Stimulated activated naive CD4-positive, alpha-beta T cell (primary cell): ENCODE measurements around the gene COTL1.

Experiments
- DNase-seq, 6 experiments: peaks; one replicate each; lab custom pipeline; 2025; lab: John Stamatoyannopoulos, UW

Gene COTL1

DNA sequence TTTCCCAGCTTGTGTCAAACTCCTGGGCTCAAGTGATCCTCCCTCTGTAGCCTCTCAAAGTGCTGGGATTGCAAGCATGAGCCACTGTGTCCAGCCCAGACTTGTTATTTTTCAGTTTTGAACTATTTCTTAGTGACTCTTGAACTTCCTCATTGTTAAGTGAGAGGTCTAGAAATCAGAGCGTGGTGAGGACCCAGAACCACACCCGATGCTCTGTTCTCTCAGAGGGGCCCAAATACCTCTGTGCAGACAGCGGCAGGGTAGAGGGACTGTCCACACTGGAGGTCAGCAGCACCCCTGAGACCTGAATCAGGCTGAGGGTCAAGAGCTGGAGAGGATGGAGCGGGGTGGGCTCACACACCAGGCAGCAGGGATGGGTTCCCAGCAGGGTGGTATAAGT, 65.7 kb downstream of the COTL1 start:
- peak in 1 of 6 experiments; percentile 4 for DNase-seq

DNA sequence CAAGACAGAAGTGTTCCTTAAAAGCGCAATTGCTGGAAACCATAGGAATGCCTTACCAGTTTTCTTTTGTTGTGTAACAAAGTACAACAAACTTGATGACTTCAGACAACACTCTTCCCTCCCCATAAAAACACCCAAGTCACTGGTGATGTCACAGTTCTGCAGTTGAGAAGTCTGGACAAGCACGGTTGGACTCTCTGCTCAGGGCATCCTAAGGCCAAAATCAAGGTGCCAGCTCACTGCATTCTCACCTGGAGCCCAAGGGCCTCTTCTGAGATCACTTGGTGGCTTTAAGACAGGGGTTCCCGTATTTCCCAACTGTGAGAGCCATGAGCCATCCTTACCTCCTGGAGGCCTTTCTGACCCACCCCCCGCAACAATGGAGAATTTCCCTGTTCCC, 67.8 kb downstream of the COTL1 start:
- DNase-seq, result no peak

DNA sequence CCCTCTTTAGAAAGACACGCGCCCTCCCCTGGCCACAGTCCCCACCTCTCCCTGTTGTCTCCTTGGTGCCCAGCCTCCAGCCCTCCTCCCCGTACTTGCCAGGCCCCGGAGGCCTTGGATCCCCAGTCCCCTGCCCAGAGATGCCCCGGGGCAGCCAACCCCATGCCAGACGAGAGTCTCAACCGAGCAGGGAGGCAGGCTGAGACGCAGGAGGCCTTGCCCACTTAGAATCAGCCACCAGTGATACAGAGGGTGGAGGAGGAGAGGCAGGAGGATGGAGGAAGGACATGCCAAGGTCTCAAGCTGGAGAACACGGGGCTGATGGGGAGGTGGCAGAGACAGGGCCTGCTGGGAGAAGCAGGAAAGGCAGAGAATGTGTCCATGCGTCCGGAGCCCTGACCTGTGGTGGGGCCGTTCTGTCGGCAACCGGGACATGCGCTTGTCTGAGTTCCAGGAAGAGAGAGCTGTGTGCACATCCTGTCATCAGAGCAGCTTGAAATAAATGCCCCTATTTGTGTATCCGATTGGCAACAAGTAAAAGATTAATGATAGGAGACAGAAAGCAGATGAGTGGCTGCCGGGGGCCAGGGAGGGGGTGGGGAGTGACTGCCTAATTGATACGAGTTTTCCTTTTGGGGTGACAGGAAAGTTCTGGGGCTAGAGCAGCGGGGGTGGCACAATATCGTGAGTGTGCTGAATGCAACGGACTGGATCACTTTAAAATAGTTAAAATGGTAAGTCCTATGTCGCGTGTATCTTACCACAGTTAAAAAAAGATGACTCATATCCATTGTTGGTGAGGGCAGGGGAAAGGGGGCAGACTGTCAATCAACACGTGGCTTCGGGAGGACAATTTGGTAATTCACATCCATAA, 68.7 kb downstream of the COTL1 start:
- DNase-seq, result peak in 5 of 6 experiments; percentile 10 to 65 (median 35)

DNA sequence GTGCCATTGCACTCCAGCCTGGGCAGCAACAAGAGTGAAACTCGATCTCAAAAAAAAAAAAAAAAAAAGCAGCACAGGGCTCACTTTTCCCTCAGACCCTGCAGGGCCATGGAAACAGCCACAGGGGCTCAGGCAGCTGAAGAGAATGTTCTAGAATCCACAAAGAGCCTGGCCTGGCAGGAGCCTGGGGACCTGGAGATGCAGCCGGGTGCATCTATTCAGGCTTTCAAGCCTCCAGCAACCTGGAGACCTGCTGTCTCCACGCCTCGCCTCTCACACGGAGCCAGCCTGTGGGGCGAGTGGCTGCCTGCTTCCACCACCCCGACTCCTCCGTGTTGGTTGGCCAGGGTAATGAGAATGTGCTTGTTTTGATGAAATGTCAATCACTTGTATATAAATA, 69.4 kb downstream of the COTL1 start:
- no peak for DNase-seq

DNA sequence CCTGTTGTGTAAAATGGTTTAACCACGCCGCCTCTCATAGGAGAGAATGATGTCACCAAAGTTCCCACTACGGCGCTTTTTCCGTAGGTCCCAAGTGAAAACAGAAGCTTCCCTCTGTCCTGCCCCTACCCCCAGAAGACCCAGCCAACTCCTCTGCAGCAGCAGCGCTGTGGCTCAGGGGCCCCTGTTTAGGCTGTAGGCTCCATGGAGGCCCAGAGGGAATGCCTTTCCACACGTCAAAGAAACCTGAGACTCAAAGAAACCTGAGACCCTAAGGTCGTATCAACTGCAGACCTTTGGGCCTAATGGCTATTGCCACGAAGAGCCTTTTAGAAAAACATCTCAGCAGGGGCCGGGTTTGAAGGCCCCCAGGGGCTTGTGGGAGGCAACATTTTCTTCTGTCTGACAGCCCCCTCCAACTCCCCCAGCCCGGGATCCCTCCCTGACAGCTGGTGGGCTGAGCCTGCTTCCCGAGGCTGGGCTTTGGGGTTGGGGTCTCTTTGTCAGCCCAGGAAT, 70.3 kb downstream of the COTL1 start:
- no peak for DNase-seq

DNA sequence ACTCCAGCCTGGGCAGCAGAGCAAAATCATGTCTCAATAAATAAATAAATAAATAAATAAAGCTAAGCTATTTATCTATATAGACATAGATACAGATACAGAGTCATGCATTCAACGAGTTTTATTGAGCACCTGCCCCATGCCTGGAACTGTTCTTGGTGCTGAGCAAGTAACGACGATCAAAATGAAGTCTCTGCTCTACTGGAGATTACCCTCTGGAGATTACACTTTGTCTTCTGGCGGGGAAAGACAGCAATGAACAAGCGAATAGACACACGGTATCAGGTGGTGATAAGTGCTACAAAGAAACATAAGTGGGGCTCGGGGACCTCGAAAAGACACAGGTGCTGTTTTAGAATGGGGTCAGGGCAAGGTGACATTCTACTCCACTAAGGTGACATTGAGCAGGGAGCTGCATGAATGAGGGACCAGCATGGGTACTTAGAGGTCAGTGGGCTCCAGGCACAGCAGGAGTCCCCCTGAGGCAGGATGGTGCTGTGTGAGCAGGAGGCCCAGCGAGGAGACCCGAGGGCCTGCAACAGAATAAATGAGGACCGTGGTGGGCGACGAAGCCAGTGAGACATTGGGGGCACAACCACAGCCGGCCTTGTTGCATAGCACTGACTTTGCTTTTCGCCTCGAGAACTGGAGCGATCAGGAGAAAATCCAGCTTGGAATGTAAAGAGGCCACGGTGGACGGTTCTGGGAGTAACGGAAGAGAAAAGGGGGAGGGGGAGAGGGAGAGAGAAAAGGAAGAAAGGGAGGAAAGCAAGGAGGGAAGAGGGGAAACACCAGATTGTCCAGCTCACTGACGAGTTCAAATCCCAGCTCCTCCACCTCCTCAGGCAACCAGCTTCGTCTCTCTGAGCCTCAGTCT, 71.0 kb downstream of the COTL1 start:
- DNase-seq, result no peak

DNA sequence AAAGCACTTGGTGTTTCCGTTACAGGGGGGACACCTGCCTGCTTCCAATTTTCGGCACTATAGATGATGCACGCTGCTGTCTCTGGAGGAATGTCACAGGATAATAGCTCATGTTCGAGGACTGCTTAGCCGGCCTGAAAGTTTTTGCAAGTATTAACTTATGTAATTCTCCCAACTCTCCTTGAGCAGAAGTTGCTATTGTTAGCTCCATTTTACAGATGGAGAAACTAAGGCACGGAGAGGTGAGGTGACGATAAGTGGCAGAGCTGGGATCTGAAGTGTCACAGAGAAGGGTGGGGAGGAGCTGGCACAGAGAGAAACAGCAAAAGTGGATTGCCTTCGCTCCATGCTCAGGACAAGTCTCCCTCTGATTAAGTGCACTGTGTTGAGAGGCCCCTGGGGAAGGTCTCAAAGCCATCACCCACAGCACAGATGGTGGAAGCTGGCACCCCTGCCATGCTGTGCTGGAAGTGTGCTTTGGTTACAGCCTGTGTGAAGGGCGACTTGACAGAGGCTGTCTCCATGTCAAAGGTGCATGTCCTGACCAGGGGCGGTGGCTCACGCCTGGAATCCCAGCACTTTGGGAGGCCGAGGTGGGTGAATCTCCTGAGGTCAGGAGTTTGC, 72.7 kb downstream of the COTL1 start:
- DNase-seq, result no peak

DNA sequence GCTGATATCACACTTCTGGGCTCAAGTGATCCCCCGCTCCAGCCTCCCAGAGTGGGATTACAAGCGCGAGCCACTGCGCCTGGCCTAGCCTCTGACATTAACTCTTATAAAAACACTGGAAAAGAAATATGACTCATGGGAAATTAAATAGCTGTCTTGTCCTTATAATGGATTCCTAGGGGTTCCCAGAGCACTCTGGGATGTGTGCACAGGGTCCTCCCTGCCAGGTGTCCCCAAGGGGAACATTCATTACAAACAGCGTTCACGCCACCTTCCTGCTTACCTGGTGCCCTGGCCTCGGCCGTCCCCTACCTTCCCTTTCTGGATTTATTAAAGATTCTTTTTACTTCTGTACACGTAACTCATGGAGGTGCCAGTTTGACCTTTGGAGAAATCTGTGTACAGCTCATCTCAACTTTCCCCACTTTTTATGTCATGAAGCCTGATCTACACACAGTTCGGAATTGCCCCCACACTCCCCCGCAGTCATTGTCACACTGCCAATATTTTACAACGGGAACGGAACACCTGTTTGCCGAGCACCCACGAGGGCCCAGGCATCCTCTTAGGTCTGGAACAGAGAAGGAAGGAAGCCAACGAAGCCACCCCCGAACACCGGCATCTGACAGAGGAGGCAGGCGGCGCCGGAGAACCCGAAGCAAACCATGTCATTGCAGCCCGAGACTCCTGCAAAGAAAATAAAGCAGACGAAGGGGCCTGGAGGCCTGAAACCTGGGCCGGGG, 73.7 kb downstream of the COTL1 start:
- DNase-seq, result peak in 4 of 6 experiments; percentile 6 to 37 (median 20)

DNA sequence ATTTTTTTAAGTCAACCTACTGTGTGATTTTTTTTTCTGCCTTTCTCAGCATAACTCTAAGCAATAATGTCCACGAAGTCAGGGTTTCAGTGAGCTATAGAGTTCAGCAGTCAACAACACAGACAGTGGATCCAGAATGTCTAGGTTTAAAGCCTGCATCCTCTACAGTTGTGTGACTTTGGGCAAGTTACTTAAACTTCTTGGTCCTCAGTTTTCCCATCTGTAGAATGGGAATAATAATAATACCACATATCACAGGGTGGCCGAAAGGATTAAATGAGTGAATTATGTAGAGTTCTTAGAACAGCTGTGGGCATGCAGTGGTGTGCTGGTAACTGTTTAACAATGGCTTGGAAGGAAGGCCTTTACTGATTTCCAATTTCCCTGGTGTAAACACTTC, 74.6 kb downstream of the COTL1 start:
- DNase-seq, result no peak

DNA sequence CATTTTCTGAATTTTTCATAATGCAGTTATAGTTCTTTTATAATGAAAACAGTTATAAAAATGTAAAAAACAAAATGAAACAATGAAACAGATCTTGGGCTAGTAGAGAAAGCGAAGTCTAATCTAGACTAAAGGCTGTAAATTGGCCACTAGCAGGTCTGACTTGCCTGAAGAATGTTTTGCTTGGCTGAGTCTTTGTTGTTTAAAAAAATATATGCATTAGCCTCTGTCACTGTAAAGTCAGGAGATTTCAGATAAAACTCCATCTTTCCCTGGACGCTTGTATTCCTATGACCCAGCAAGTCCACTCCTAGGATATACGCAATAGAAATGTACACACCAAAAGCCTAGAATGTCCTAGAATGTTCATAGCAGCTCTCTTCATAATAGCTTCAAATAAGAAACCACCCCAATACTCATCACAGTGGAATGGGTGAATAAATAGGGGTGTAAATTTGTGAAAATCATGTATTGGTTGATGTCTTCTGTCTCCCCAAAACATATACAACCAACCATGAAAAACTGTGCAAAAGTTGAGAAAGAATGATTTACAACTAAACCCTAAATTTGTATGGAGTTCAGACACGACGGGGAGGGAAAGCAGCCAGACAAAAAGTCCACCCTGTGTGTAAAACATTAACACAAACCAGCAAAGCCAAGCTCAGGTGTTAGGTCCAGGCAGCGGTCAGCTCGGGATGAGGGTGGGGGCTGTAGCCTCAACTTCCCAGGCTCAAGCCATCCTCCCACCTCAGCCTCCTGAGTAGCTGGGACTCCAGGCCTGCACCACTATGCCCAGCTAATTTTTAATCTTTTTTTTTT, 75.7 kb downstream of the COTL1 start:
- DNase-seq, result no peak

DNA sequence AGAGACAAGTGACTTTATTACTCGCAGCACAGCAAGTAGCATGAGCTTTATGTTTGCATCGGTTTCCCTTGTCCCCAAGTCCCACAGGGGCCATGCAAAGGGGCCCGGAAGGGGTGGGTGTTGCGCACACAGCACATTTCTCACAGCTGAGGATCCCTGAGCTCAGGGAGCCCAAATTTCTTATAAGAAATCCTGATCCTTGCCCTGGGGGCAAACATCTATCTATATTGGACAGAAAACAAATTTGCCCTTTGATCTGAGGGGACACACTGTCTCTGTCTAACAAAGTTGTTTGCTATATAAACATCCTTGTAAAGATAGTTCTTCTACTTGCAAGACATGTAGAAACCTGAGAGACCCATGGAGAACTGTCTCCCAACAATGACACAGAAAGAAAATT, 77.7 kb downstream of the COTL1 start:
- DNase-seq, result no peak

DNA sequence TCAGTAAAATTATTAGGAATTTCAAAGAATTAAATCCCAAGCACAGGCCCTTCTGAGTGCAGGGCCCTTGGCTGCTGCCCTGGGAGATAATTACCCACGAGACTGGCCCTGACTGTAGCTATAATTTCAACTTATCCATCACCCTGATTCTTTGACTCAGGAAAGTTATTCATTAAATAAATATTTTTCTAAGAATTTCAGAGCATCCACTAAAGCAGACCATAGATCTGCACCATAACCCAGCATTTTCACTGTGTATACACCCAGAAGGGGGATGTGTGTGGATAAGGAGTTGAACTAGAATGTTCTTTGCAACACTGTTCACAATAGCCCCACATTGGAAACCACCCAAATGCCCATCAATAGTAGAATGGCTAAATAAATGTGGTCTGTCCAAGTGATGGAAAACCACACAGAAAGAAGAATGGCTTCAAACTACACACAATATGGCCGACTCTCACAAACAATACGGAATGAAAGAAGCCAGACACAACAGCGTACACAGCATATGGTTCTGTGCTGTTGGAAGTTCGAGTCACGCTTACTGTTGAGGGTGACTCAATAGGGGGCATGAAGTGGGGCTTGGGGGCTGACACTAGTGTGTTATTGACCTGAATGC, 79.5 kb downstream of the COTL1 start:
- DNase-seq, result no peak

DNA sequence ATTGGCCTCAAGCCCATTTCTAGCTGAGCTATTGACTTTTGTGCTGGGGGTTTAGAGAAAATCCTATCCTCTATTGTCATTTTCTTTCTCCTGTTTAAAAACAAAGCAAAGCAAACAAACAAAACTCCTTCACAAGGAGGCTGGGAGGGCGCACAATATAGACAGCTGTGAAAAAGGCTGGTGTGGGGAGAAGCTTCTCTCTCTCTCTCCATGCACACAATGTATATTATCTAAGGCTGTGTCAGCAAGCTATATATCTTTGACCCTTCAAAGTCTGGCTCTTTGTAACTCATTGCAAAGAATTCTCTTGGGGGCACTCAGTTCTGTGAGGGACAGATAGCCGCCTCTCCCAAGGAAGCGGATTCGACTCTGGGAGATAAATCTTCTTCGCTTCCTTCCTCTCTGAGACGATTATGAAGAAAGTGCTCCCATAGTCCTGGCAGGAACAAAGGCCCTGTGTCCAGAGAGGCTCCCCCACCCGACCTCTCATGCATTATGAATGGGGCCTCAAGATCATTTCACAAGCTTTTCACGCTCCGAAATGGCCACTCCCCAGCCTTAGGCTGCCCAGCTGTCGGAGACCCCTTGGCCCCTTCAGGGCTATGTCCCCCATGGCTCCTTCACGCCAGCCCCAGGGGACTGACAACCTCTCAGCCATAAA, 80.3 kb downstream of the COTL1 start:
- DNase-seq, result no peak

DNA sequence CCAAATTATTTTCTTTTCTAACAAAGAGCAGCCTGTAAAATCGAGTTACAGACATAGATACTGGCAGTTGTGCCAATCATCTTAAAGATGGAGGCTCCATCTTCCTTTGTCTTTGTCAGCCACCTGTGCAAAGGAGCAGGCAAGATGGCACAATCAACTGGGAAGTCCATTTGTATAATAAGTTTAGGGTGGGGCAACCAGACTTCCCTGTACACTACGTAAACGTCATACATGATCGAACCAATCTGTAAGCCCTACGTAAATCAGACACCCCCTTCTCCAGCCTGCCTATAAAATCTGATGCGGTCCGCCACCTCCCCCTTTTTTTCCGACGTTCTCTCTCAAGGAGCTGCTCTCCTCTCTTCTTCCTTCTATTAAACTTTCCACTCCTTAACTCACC, 82.0 kb downstream of the COTL1 start:
- DNase-seq, result no peak

DNA sequence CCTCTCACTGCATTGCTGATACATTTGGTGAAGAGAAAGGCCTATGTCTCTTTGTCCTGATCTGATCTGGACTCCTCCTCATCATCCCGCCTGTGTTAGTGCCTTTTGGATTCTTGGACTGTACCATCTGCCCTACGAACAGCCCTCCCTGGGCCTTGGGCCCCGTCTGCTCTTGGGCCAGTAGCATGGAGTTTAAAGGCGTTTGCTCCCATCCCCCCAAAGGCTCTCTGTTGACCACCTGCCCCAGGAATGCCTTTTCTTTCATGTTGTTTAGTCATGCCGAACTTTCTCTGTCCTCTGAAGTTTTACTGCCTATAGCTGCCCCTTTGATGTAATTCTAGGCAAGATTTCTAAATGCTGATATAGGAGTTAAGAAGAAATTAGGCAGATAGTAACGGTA, 82.5 kb downstream of the COTL1 start:
- DNase-seq, result no peak

DNA sequence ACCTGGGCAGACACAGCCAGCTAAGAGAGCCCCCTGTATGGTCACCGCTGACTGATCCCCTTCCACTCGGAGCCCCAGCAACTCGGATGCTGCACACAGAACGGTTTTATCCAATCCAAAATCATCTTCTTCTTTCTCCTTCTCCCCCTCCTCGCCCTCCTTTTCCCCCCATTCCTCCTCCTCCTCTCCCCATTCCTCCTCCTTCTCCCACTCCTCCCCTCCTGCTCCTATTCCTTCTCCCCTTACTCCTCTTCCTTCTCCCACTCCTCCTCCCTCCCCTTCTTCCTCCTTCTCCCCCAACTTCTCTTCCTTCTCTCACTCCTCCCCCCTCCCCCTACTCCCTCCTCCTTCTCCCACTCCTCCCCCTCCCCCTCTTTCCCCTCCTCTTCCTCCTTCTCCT, 83.1 kb downstream of the COTL1 start:
- no peak for DNase-seq

DNA sequence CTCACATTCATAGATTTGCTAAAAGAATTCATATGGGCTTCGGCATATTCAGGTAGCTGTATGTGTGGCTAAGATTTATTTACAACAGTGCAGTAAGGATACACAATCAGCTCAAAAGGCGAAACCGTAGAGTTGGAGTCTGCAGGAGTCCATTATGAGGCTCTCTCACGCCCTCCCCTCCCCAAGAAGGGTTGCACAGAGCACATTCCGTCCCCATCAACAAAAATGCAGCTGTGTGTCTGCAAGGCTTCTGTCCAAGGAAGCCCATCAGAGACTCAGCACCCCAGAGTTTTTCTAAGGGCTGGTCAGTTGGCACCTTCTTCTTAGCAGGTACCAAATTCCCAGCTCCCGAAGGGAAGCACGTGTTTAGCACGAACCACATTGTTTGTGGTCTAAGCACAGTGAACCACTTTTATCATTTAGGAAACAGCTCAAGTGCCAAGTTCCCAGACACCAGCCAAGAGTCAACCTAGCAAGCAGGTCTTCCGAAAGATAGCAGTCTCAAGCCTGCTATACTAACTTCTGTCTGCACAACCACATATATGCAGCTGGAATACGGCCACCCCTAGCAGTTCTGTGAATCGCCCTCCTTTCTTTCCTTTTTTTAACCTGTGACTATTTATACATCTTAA, 84.9 kb downstream of the COTL1 start:
- no peak for DNase-seq

DNA sequence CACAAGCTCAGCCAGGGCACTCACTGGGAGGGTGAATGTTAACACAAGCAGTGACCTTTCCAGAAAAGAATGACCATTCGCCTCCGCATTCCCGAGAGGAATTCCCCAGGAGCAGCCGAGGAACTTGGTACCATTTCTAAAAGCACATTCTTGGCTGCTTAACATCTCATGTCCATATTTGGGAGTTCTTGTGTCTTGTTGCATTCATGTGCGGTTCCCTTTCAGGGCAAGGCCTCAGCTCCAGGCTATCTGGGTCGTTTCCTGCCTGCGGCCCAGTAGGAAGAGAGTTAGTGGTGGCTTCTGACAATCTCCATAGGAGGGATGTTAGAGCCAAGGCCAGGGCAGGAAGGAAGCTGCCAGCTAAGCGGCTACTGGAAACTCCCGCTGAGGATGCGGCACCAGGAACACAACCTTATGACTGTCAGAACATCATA, 85.6 kb downstream of the COTL1 start:
- no peak for DNase-seq

DNA sequence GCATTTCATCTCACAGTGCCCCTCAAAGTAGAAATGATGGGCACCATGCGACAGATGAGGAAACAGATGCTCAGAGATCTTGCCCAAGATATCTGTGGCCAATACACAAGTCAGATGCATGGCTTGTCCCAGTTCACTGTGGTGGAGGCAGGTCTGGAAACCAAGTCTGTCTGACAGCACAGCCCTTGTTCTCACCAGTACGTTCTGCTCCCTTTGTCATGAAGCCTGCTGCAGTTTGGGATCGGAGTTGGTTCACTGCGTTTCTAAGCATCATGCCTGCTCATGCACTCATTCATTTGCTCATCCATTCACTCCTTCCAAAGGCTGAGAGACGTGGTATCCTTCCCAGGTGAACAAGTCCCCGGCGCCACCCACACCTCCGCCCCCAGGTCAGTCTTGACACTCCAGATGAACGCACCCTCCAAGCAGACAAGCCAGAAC, 86.2 kb downstream of the COTL1 start:
- DNase-seq, result no peak
